ENCODE data around the gene ELOVL7. TPM values are rescaled to one million over a fixed set of nuclear protein-coding genes. Genes with fewer than 3 reads are reported as not detected.

ELOVL7 gene
- total RNA-seq, 6 experiments from 2014 or later = 0.19 to 1.2 (median 0.63) TPM

GRCh38 chr5:60776343-60776742, 67.7 kb downstream of the ELOVL7 start:
- no peaks in the 10 kb centered on the region for H3K9me3 ChIP-seq

GRCh38 chr5:60765019-60765709, 78.9 kb downstream of the ELOVL7 start:
- no peak for DNase-seq
- no peaks in the 10 kb centered on the region for H3K9me3 ChIP-seq
- ATAC-seq = no peak
- TF ChIP-seq CTCF (IDR thresholded peaks at IDR 0.05) (no peak), POLR2A (IDR thresholded peaks at IDR 0.05) (no peak)
- 60% methylated on average over 5 of the region's 6 CpGs for WGBS (ENCODE audit: insufficient coverage, low coverage, low lambda C conversion rate, missing lambda C conversion rate)
- H3K4me1 ChIP-seq = no peaks in the 10 kb centered on the region
- no peaks in the 10 kb centered on the region for H3K36me3 ChIP-seq
- no peak overlapping the region for H3K27ac ChIP-seq
- H3K27me3 ChIP-seq = no peaks in the 10 kb centered on the region
- intact Hi-C loops (cut with DNase I) = no loop called here
- H3K4me3 ChIP-seq = no peak overlapping the region

More at GRCh38 chr5:60776343-60776742, 67.7 kb downstream of the ELOVL7 start:
- DNase-seq (no peak), ATAC-seq (no peak)
- H3K36me3 ChIP-seq = no peaks in the 10 kb centered on the region
- no peaks in the 10 kb centered on the region for H3K4me1 ChIP-seq
- no peaks in the 10 kb centered on the region for H3K27me3 ChIP-seq
- 50% methylated on average over 1 of the region's 1 CpG for WGBS (ENCODE audit: insufficient coverage, low coverage, low lambda C conversion rate, missing lambda C conversion rate)
- H3K4me3 ChIP-seq = no peak overlapping the region
- TF ChIP-seq CTCF (IDR thresholded peaks at IDR 0.05) = no peak
- no peak for TF ChIP-seq POLR2A (IDR thresholded peaks at IDR 0.05)
- no peak overlapping the region for H3K27ac ChIP-seq
- intact Hi-C loops (cut with DNase I) = no loop called here

- Histone ChIP-seq H3K27ac (no peak overlapping the region), H3K9me3 (no peaks in the 10 kb centered on the region), H3K27me3 (no peaks in the 10 kb centered on the region), H3K4me3 (no peak overlapping the region), H3K36me3 (no peaks in the 10 kb centered on the region), H3K4me1 (no peaks in the 10 kb centered on the region)
- WGBS (ENCODE audit: insufficient coverage, low coverage, low lambda C conversion rate, missing lambda C conversion rate) = 67% methylated on average over 3 of the region's 3 CpGs
- intact Hi-C loops (cut with DNase I) = no loop called here
- TF ChIP-seq CTCF (IDR thresholded peaks at IDR 0.05) (no peak), POLR2A (IDR thresholded peaks at IDR 0.05) (no peak)
- no peak for DNase-seq
- no peak for ATAC-seq
Measured at GRCh38 chr5:60763061-60763460, 81.0 kb downstream of the ELOVL7 start.

GRCh38 chr5:60754495-60754894, 89.6 kb downstream of the ELOVL7 start:
- intact Hi-C loops (cut with DNase I) = no loop called here
- H3K27me3 ChIP-seq = no peaks in the 10 kb centered on the region
- no peak overlapping the region for H3K4me3 ChIP-seq
- DNase-seq = no peak
- no peaks in the 10 kb centered on the region for H3K36me3 ChIP-seq
- H3K27ac ChIP-seq = no peak overlapping the region
- no peak for ATAC-seq
- no peaks in the 10 kb centered on the region for H3K4me1 ChIP-seq
- no peaks in the 10 kb centered on the region for H3K9me3 ChIP-seq
- WGBS (ENCODE audit: insufficient coverage, low coverage, low lambda C conversion rate, missing lambda C conversion rate) = 83% methylated on average over 5 of the region's 5 CpGs
- TF ChIP-seq CTCF (IDR thresholded peaks at IDR 0.05) (no peak), POLR2A (IDR thresholded peaks at IDR 0.05) (no peak)

All from right lobe of liver (tissue), 6 donors.